ENCODE data around the gene MEGF8. TPM values are rescaled to one million over a fixed set of nuclear protein-coding genes. Genes with fewer than 3 reads are reported as not detected.

Gene MEGF8
- total and polyA plus RNA-seq, 10 of the 15 experiments (the other 5 are each of a cell fraction or from before 2014, with no cell fraction given): 0.43 to 12.8 (median 2.7) TPM

DNA sequence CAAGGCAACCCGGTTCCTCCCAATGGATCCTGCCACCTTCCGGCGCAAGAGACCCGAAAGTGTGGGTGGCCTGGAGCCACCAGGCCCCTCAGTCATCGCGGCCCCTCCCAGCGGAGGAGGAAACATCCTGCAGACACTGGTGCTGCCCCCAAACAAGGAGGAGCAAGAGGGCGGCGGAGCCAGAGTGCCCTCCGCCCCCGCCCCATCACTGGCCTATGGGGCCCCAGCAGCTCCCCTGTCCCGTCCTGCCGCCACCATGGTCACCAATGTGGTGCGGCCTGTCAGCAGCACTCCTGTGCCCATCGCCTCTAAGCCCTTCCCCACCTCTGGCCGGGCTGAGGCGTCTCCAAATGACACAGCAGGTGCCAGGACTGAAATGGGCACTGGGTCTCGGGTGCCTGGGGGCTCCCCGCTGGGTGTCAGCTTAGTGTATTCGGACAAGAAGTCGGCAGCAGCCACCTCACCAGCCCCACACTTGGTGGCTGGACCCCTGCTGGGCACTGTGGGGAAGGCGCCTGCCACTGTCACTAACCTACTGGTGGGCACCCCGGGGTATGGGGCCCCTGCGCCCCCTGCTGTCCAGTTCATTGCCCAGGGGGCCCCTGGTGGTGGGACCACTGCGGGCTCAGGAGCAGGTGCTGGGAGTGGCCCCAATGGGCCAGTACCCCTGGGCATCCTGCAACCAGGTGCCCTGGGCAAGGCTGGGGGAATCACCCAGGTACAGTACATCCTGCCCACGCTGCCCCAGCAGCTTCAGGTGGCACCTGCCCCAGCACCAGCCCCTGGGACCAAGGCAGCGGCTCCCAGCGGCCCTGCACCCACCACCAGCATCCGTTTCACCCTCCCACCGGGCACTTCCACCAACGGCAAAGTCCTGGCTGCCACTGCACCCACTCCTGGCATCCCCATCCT is 34.7 kb upstream of the MEGF8 start:
- ChIA-PET POLR2A (no interaction called here), CTCF (no interaction called here), SMC1A (ENCODE audit: uncharacterized antibody, unreplicated experiment) (no interaction called here), RAD21 (ENCODE audit: unreplicated experiment) (no interaction called here)
- TF ChIP-seq TAF1 (IDR thresholded peaks at IDR 0.05; ENCODE audit: borderline replicate concordance, low read depth, low read length): no peak
- no peak for TF ChIP-seq SUPT20H (IDR thresholded peaks at IDR 0.05; ENCODE audit: borderline replicate concordance, control insufficient read depth, low read depth, low read length)
- TF ChIP-seq, protein P1, sequence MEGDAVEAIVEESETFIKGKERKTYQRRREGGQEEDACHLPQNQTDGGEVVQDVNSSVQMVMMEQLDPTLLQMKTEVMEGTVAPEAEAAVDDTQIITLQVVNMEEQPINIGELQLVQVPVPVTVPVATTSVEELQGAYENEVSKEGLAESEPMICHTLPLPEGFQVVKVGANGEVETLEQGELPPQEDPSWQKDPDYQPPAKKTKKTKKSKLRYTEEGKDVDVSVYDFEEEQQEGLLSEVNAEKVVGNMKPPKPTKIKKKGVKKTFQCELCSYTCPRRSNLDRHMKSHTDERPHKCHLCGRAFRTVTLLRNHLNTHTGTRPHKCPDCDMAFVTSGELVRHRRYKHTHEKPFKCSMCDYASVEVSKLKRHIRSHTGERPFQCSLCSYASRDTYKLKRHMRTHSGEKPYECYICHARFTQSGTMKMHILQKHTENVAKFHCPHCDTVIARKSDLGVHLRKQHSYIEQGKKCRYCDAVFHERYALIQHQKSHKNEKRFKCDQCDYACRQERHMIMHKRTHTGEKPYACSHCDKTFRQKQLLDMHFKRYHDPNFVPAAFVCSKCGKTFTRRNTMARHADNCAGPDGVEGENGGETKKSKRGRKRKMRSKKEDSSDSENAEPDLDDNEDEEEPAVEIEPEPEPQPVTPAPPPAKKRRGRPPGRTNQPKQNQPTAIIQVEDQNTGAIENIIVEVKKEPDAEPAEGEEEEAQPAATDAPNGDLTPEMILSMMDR (IDR thresholded peaks at IDR 0.05 in 2 of 3, conservative IDR thresholded peaks at IDR 0.05 in 1 of 3; ENCODE audit: control insufficient read depth in 2 of 3, extremely low read depth in 1 of 3, insufficient read depth in 1 of 3, low read depth in 3 of 3, low read length in 3 of 3): peak; percentile 49 to 73 (median 63)
- 0 out of 2 replicates have a peak, but pooled peaks have one; percentile 29 for TF ChIP-seq YY1 (IDR thresholded peaks at IDR 0.05; ENCODE audit: low read depth, low read length)
- peak; percentile 35 for TF ChIP-seq RAD21 (IDR thresholded peaks at IDR 0.05; ENCODE audit: insufficient read depth, low read depth, low read length)
- TF ChIP-seq, protein P2, sequence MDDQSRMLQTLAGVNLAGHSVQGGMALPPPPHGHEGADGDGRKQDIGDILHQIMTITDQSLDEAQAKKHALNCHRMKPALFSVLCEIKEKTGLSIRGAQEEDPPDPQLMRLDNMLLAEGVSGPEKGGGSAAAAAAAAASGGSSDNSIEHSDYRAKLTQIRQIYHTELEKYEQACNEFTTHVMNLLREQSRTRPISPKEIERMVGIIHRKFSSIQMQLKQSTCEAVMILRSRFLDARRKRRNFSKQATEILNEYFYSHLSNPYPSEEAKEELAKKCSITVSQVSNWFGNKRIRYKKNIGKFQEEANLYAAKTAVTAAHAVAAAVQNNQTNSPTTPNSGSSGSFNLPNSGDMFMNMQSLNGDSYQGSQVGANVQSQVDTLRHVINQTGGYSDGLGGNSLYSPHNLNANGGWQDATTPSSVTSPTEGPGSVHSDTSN (IDR thresholded peaks at IDR 0.05; ENCODE audit: insufficient replicate concordance, low read depth, low read length): no peak
- TF ChIP-seq EGR1 (IDR thresholded peaks at IDR 0.05; ENCODE audit: borderline replicate concordance in 1 of 2, low read depth in 2 of 2, low read length in 2 of 2): no peak
- TF ChIP-seq POLR2A (IDR thresholded peaks at IDR 0.05; ENCODE audit: low read depth, low read length): 0 out of 2 replicates have a peak, but pooled peaks have one; percentile 42
- TF ChIP-seq, protein P3, sequence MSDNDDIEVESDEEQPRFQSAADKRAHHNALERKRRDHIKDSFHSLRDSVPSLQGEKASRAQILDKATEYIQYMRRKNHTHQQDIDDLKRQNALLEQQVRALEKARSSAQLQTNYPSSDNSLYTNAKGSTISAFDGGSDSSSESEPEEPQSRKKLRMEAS (IDR thresholded peaks at IDR 0.05; ENCODE audit: low read depth, low read length): no peak
- 0 out of 2 replicates have a peak, but pooled peaks have one; percentile 35 for TF ChIP-seq SMARCA5 (IDR thresholded peaks at IDR 0.05)
- no peak for TF ChIP-seq ASH2L (IDR thresholded peaks at IDR 0.05; ENCODE audit: borderline replicate concordance, low read depth)
- TF ChIP-seq SMC3 (IDR thresholded peaks at IDR 0.05; ENCODE audit: borderline replicate concordance, low read length): peak; percentile 39; the same call in 1 of the 2 replicates
- peak; percentile 9; the same call in 1 of the 2 replicates for TF ChIP-seq RUNX3 (IDR thresholded peaks at IDR 0.05; ENCODE audit: low read length)
- Histone ChIP-seq H3K9me3 (replicated peaks; ENCODE audit: control insufficient read depth, insufficient read depth, low read length) (no peaks in the 10 kb centered on the region), H3K4me3 (no peak overlapping the region), H3K27ac (ENCODE audit: control insufficient read depth, insufficient read depth) (no peak overlapping the region), H3K9ac (ENCODE audit: control insufficient read depth, insufficient read depth, low read length) (no peak overlapping the region), H2AFZ (ENCODE audit: control insufficient read depth, low read depth, low read length) (no peak overlapping the region), H3K79me2 (ENCODE audit: control insufficient read depth, insufficient read depth, low read length) (peaks cover 5% of the 10 kb centered on the region), H3K4me2 (ENCODE audit: control insufficient read depth, insufficient read depth) (no peak overlapping the region), H4K20me1 (ENCODE audit: control insufficient read depth, insufficient read depth) (no peaks in the 10 kb centered on the region), H3K27me3 (replicated peaks in 1 of 2; ENCODE audit: control insufficient read depth in 2 of 2, insufficient read depth in 2 of 2, low read length in 1 of 2) (no peaks in the 10 kb centered on the region), H3K4me1 (ENCODE audit: control insufficient read depth, insufficient read depth, low read length) (peaks cover 6% of the 10 kb centered on the region), H3K36me3 (ENCODE audit: control insufficient read depth in 2 of 2, insufficient read depth in 2 of 2, low read length in 1 of 2) (peaks cover 22 to 33% of the 10 kb centered on the region in 2 experiments)
- in situ Hi-C loops (cut with MboI) (no loop called here), intact Hi-C loops (cut with micrococcal nuclease; ENCODE audit: unreplicated experiment) (no loop called here)
- FAIRE-seq: no peak
- no peak for DNase-seq (ENCODE audit: low read depth, low spot score)
- no TSS peak for BruUV-seq (replicated peaks)
- ATAC-seq: peak; percentile 90
- WGBS (ENCODE audit: insufficient coverage, insufficient replicate concordance, low lambda C conversion rate, missing lambda C conversion rate): 69% methylated on average over 31 of the region's 31 CpGs

Measured in GM12878 (cell line).